ENCODE data around the gene TOX2.
A peak's percentile ranks its signal among the peaks of the same experiment; 100 is the strongest.

The TOX2 gene

GRCh38 chr20:43984587-43984986, 69.9 kb downstream of the TOX2 start (continued):
- no peak for TF ChIP-seq ZNF10 (tag by site-specific recombination; IDR thresholded peaks at IDR 0.05)

- Histone ChIP-seq H3K9me3 (ENCODE audit: control insufficient read depth, insufficient read depth, low read depth, low read length) (no peaks in the 10 kb centered on the region), H3K27ac (ENCODE audit: extremely low read depth, low read depth, low read length) (no peak overlapping the region), H3K4me1 (ENCODE audit: control insufficient read depth, insufficient read depth, low read length) (peaks cover 4% of the 10 kb centered on the region), H3K4me3 (ENCODE audit: low read depth, low read length) (no peak overlapping the region), H3K36me3 (ENCODE audit: control insufficient read depth in 2 of 2, insufficient read depth in 1 of 2, low read length in 2 of 2) (no peaks in the 10 kb centered on the region)
- ChIA-PET POLR2A (no interaction called here), CTCF (interaction anchor here (0.5 to 1.8 kb wide), 4 partner anchors 95 to 235 kb away, joined by 3 to 6 read pairs (median 4); no protein-coding TSS in a partner anchor)
- TF ChIP-seq ZIC2 (tag by site-specific recombination; IDR thresholded peaks at IDR 0.05) (0 out of 2 replicates have a peak, but pooled peaks have one; percentile 8), ZBTB20 (tag by site-specific recombination; IDR thresholded peaks at IDR 0.05) (peak; percentile 83), ZNF561 (tag by site-specific recombination; IDR thresholded peaks at IDR 0.05; ENCODE audit: borderline replicate concordance) (no peak), ZBTB8A (tag by site-specific recombination; IDR thresholded peaks at IDR 0.05) (peak; percentile 64)
- TF ChIP-seq, protein P1, sequence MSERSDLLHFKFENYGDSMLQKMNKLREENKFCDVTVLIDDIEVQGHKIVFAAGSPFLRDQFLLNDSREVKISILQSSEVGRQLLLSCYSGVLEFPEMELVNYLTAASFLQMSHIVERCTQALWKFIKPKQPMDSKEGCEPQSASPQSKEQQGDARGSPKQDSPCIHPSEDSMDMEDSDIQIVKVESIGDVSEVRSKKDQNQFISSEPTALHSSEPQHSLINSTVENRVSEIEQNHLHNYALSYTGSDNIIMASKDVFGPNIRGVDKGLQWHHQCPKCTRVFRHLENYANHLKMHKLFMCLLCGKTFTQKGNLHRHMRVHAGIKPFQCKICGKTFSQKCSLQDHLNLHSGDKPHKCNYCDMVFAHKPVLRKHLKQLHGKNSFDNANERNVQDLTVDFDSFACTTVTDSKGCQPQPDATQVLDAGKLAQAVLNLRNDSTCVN (tag by site-specific recombination; optimal IDR thresholded peaks at IDR 0.05): no peak
- TF ChIP-seq, protein P2, sequence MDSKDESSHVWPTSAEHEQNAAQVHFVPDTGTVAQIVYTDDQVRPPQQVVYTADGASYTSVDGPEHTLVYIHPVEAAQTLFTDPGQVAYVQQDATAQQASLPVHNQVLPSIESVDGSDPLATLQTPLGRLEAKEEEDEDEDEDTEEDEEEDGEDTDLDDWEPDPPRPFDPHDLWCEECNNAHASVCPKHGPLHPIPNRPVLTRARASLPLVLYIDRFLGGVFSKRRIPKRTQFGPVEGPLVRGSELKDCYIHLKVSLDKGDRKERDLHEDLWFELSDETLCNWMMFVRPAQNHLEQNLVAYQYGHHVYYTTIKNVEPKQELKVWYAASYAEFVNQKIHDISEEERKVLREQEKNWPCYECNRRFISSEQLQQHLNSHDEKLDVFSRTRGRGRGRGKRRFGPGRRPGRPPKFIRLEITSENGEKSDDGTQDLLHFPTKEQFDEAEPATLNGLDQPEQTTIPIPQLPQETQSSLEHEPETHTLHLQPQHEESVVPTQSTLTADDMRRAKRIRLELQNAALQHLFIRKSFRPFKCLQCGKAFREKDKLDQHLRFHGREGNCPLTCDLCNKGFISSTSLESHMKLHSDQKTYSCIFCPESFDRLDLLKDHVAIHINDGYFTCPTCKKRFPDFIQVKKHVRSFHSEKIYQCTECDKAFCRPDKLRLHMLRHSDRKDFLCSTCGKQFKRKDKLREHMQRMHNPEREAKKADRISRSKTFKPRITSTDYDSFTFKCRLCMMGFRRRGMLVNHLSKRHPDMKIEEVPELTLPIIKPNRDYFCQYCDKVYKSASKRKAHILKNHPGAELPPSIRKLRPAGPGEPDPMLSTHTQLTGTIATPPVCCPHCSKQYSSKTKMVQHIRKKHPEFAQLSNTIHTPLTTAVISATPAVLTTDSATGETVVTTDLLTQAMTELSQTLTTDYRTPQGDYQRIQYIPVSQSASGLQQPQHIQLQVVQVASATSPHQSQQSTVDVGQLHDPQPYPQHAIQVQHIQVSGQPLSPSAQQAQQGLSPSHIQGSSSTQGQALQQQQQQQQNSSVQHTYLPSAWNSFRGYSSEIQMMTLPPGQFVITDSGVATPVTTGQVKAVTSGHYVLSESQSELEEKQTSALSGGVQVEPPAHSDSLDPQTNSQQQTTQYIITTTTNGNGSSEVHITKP (tag by site-specific recombination; IDR thresholded peaks at IDR 0.05): peak; percentile 73
- TF ChIP-seq, protein P3, sequence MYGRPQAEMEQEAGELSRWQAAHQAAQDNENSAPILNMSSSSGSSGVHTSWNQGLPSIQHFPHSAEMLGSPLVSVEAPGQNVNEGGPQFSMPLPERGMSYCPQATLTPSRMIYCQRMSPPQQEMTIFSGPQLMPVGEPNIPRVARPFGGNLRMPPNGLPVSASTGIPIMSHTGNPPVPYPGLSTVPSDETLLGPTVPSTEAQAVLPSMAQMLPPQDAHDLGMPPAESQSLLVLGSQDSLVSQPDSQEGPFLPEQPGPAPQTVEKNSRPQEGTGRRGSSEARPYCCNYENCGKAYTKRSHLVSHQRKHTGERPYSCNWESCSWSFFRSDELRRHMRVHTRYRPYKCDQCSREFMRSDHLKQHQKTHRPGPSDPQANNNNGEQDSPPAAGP (tag by site-specific recombination; IDR thresholded peaks at IDR 0.05): peak; percentile 57; the same call in 1 of the 2 replicates
Measured at GRCh38 chr20:43985121-43985520, 70.5 kb downstream of the TOX2 start.

DNA sequence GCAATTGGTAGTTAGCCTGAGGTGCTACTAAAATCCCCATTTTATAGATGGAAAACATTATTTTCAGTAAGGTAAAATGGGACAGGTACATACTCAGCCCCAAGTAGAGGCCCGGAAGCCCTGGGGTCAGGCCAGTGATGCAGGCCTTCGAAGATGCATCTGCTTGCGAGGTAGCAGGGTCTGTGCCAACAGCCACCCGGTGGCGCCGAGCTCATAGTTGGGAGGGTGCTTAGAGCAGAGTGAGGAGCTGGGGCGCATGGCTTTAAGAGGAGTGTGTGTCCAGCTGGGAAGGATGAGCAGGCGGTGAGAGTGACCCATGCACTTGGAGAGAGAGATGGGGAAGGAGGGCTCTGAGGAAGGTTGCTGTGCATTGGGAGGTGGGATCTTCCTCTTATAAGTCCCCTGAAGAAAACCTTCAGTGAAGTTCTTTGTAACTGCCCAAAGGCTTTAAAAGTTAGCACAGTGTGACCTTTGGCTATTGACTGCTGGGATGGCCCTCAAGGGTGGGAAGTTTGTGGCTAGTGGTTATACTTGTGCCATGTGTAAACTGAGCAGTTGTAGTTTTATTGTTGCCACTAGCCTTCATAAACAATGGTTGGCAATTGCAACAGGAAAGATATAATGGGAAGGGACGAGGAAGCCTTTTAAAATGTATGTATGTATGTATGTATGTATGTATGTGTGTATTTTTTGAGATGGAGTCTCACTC, 71.1 kb downstream of the TOX2 start:
- H3K4me1 ChIP-seq (ENCODE audit: control insufficient read depth, insufficient read depth, low read length): peaks cover 4% of the 10 kb centered on the region
- no peaks in the 10 kb centered on the region for H3K36me3 ChIP-seq (ENCODE audit: control insufficient read depth in 2 of 2, insufficient read depth in 1 of 2, low read length in 2 of 2)
- H3K9me3 ChIP-seq (ENCODE audit: control insufficient read depth, insufficient read depth, low read depth, low read length): no peaks in the 10 kb centered on the region
- H3K4me3 ChIP-seq (ENCODE audit: low read depth, low read length): no peak overlapping the region
- no peak overlapping the region for H3K27ac ChIP-seq (ENCODE audit: extremely low read depth, low read depth, low read length)
- ChIA-PET POLR2A (no interaction called here), CTCF (interaction anchor here (0.5 to 1.8 kb wide), 3 partner anchors 122 to 235 kb away, joined by 3 to 6 read pairs (median 3); no protein-coding TSS in a partner anchor)
- no peak for TF ChIP-seq ZNF248 (tag by site-specific recombination; IDR thresholded peaks at IDR 0.05)
- TF ChIP-seq ZNF670 (tag by site-specific recombination; IDR thresholded peaks at IDR 0.05; ENCODE audit: low read depth): no peak
- TF ChIP-seq ZNF510 (tag by site-specific recombination; IDR thresholded peaks at IDR 0.05; ENCODE audit: insufficient replicate concordance): no peak
- no peak for TF ChIP-seq ZNF600 (tag by site-specific recombination; IDR thresholded peaks at IDR 0.05)
- TF ChIP-seq ZNF274 (IDR thresholded peaks at IDR 0.05; ENCODE audit: low read length): no peak
- TF ChIP-seq ZNF274 (tag by site-specific recombination; IDR thresholded peaks at IDR 0.05; ENCODE audit: borderline replicate concordance): no peak
- no peak for TF ChIP-seq ZNF791 (tag by site-specific recombination; IDR thresholded peaks at IDR 0.05)
- TF ChIP-seq ZNF404 (tag by site-specific recombination; IDR thresholded peaks at IDR 0.05): no peak
- TF ChIP-seq, protein P4, sequence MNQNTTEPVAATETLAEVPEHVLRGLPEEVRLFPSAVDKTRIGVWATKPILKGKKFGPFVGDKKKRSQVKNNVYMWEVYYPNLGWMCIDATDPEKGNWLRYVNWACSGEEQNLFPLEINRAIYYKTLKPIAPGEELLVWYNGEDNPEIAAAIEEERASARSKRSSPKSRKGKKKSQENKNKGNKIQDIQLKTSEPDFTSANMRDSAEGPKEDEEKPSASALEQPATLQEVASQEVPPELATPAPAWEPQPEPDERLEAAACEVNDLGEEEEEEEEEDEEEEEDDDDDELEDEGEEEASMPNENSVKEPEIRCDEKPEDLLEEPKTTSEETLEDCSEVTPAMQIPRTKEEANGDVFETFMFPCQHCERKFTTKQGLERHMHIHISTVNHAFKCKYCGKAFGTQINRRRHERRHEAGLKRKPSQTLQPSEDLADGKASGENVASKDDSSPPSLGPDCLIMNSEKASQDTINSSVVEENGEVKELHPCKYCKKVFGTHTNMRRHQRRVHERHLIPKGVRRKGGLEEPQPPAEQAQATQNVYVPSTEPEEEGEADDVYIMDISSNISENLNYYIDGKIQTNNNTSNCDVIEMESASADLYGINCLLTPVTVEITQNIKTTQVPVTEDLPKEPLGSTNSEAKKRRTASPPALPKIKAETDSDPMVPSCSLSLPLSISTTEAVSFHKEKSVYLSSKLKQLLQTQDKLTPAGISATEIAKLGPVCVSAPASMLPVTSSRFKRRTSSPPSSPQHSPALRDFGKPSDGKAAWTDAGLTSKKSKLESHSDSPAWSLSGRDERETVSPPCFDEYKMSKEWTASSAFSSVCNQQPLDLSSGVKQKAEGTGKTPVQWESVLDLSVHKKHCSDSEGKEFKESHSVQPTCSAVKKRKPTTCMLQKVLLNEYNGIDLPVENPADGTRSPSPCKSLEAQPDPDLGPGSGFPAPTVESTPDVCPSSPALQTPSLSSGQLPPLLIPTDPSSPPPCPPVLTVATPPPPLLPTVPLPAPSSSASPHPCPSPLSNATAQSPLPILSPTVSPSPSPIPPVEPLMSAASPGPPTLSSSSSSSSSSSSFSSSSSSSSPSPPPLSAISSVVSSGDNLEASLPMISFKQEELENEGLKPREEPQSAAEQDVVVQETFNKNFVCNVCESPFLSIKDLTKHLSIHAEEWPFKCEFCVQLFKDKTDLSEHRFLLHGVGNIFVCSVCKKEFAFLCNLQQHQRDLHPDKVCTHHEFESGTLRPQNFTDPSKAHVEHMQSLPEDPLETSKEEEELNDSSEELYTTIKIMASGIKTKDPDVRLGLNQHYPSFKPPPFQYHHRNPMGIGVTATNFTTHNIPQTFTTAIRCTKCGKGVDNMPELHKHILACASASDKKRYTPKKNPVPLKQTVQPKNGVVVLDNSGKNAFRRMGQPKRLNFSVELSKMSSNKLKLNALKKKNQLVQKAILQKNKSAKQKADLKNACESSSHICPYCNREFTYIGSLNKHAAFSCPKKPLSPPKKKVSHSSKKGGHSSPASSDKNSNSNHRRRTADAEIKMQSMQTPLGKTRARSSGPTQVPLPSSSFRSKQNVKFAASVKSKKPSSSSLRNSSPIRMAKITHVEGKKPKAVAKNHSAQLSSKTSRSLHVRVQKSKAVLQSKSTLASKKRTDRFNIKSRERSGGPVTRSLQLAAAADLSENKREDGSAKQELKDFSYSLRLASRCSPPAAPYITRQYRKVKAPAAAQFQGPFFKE (tag by site-specific recombination; IDR thresholded peaks at IDR 0.05; ENCODE audit: borderline replicate concordance): no peak
- no peak for TF ChIP-seq OVOL3 (tag by site-specific recombination; IDR thresholded peaks at IDR 0.05)
- no peak for TF ChIP-seq ZNF302 (tag by site-specific recombination; IDR thresholded peaks at IDR 0.05; ENCODE audit: low read depth)
- no peak for TF ChIP-seq ZNF239 (tag by site-specific recombination; IDR thresholded peaks at IDR 0.05)
- no peak for TF ChIP-seq ZNF391 (tag by site-specific recombination; IDR thresholded peaks at IDR 0.05; ENCODE audit: borderline replicate concordance, low read depth)

Data from HEK293 (cell line).